Lung microvascular endothelial cell (primary cell): ENCODE measurements around the gene CKMT2. TPM values are rescaled to one million over a fixed set of nuclear protein-coding genes. Genes with fewer than 3 reads are reported as not detected.

ENCODE experiments used
- DNase-seq, 2 donors: peaks; one replicate each; pipeline versions ENCODE4 v3.0.0 to v3.0.0-alpha.2; 2010; ENCODE audit warnings: low read depth in 2 of 2
- total RNA-seq: library from RNA; depleted of rRNA; stranded (reverse); fragments of >200 nt; gene quantifications from 2 replicates; pipeline ENCODE4 v1.2.1, GENCODE V29; 2014

The CKMT2 gene
- total RNA-seq, 1 donor from 2014 or later, result 0.20 TPM

GRCh38 chr5:81303563-81303962 lies 70.4 kb downstream of the CKMT2 start:
- DNase-seq, result peak in 1 of 2 donors; percentile 51

GRCh38 chr5:81305785-81306184 lies 72.7 kb downstream of the CKMT2 start:
- no peak for DNase-seq

- no peak for DNase-seq
Observed at GRCh38 chr5:81308836-81309235, 75.7 kb downstream of the CKMT2 start.

- DNase-seq, result no peak
Observed at GRCh38 chr5:81310402-81311063, 77.4 kb downstream of the CKMT2 start.

GRCh38 chr5:81313278-81313677 lies 80.2 kb downstream of the CKMT2 start:
- DNase-seq, result no peak

- DNase-seq, result no peak
Observed at GRCh38 chr5:81313686-81314085, 80.6 kb downstream of the CKMT2 start.

- no peak for DNase-seq
Observed at GRCh38 chr5:81314581-81314980, 81.5 kb downstream of the CKMT2 start.

- no peak for DNase-seq
Observed at GRCh38 chr5:81315336-81315735, 82.2 kb downstream of the CKMT2 start.

GRCh38 chr5:81315830-81316229 lies 82.7 kb downstream of the CKMT2 start:
- no peak for DNase-seq

Other genes starting within 250 kb of the CKMT2 start
- gene ZCCHC9, start 68.3 kb downstream of the CKMT2 start, total RNA-seq, result 10.9 and 13.9 TPM in 2 replicates
- gene ACOT12, start 160.8 kb downstream of the CKMT2 start, total RNA-seq, result not detected in 2 replicates